Measurements from ENCODE around the gene TFDP1.

- TF ChIP-seq POLR2A (IDR thresholded peaks at IDR 0.05) (no peak), CTCF (IDR thresholded peaks at IDR 0.05) (no peak)
Observed at GRCh38 chr13:113656831-113657671, 72.5 kb downstream of the TFDP1 start.
